OCI-LY3 (cell line): Measurements from ENCODE around the gene FRAS1.

Experiments used
- H2AFZ ChIP-seq: fragments of 200-600, 300-600 bp; shearing (Covaris generic); 2 replicates; pipeline ENCODE4 v1.6.0; 2014; ENCODE audit warnings: antibody characterized with exemption, low read depth, low read length
- H3K27ac ChIP-seq: fragments of 200-600, 300-600 bp; sonication (generic); 2 replicates; pipeline ENCODE4 v1.5.1; 2014; ENCODE audit warnings: mild to moderate bottlenecking, low read length, moderate library complexity, mixed read lengths
- H3K27me3 ChIP-seq: fragments of 200-600, 300-600 bp; sonication (generic); 2 replicates; pipeline ENCODE4 v1.6.1; 2014; ENCODE audit warnings: low read depth, low read length, mixed read lengths
- H3K36me3 ChIP-seq: fragments of 200-600, 300-600 bp; sonication (generic); replicated peaks from 2 replicates; pipeline ENCODE3; 2014; ENCODE audit warnings: low read depth, low read length, mixed read lengths
- H3K4me1 ChIP-seq: fragments of 300-600, 200-600 bp; sonication (generic); 2 replicates; pipeline ENCODE4 v1.6.1; 2014; ENCODE audit warnings: low read length, mixed read lengths
- H3K4me2 ChIP-seq: fragments of 200-600, 300-600 bp; sonication (generic); 2 replicates; pipeline ENCODE4 v1.6.1; 2014; ENCODE audit warnings: low read length, mixed read lengths
- H3K4me3 ChIP-seq: fragments of 300-600, 200-600 bp; sonication (generic); 2 replicates; pipeline ENCODE4 v1.5.1; 2014; ENCODE audit warnings: antibody characterized with exemption, mild to moderate bottlenecking, low read length, moderate library complexity
- H3K79me2 ChIP-seq: fragments of 300-600, 200-600 bp; shearing (Covaris generic); 2 replicates; pipeline ENCODE4 v1.6.1; 2014; ENCODE audit warnings: mild to moderate bottlenecking, low read length, mixed read lengths
- H3K9ac ChIP-seq: fragments of 300-600, 200-600 bp; shearing (Covaris generic); 2 replicates; pipeline ENCODE4 v1.6.0; 2014; ENCODE audit warnings: mild to moderate bottlenecking, low read length, moderate library complexity
- H3K9me3 ChIP-seq: fragments of 200-600, 300-600 bp; shearing (Covaris generic); 2 replicates; pipeline ENCODE4 v1.6.1; 2014; ENCODE audit warnings: low read length, mixed read lengths; ENCODE audit not compliant: insufficient read depth
- H4K20me1 ChIP-seq: fragments of 200-600, 300-600 bp; sonication (generic); 2 replicates; pipeline ENCODE4 v1.6.1; 2016; ENCODE audit warnings: low read length, mixed read lengths; ENCODE audit not compliant: insufficient read depth
- CTCF ChIP-seq: fragments of 200-600, 300-600 bp; sonication (generic); IDR thresholded peaks from 2 replicates; pipeline ENCODE4 v1.5.1; 2014; ENCODE audit warnings: antibody characterized with exemption, low read length, low read depth
- EZH2phosphoT487 ChIP-seq: fragments of 200-600 bp; shearing (Covaris generic); IDR thresholded peaks from 2 replicates; pipeline ENCODE4 v1.6.1; 2018; ENCODE audit warnings: antibody characterized with exemption, mixed run types, low read depth

The FRAS1 gene

GRCh38 chr4:78357122-78357521, 300.0 kb downstream of the FRAS1 start:
- no peaks in the 10 kb centered on the region for H4K20me1 ChIP-seq
- no peak overlapping the region for H2AFZ ChIP-seq
- H3K4me2 ChIP-seq: no peak overlapping the region
- no peak overlapping the region for H3K9ac ChIP-seq
- H3K36me3 ChIP-seq: no peaks in the 10 kb centered on the region
- no peak overlapping the region for H3K27ac ChIP-seq
- H3K4me3 ChIP-seq: no peak overlapping the region
- TF ChIP-seq EZH2phosphoT487 (no peak), CTCF (no peak)
- H3K27me3 ChIP-seq: no peaks in the 10 kb centered on the region; the same call in 1 of the 2 replicates
- H3K79me2 ChIP-seq: no peaks in the 10 kb centered on the region
- H3K9me3 ChIP-seq: no peaks in the 10 kb centered on the region
- H3K4me1 ChIP-seq: 0 out of 2 replicates have a peak, but pooled peaks cover 3% of the 10 kb centered on the region

- Histone ChIP-seq H3K36me3 (no peaks in the 10 kb centered on the region), H3K79me2 (no peaks in the 10 kb centered on the region)
Measured at GRCh38 chr4:78360466-78360865, 303.3 kb downstream of the FRAS1 start.

GRCh38 chr4:78361621-78362120, 304.5 kb downstream of the FRAS1 start:
- Histone ChIP-seq H3K4me2 (no peak overlapping the region), H3K9me3 (no peaks in the 10 kb centered on the region), H2AFZ (no peak overlapping the region), H3K27me3 (no peaks in the 10 kb centered on the region), H3K4me1 (0 out of 2 replicates have a peak, but pooled peaks cover 3% of the 10 kb centered on the region), H3K79me2 (no peaks in the 10 kb centered on the region), H3K9ac (no peak overlapping the region), H3K27ac (no peak overlapping the region), H3K36me3 (no peaks in the 10 kb centered on the region), H3K4me3 (no peak overlapping the region), H4K20me1 (no peaks in the 10 kb centered on the region)
- TF ChIP-seq EZH2phosphoT487: no peak
- no peak for TF ChIP-seq CTCF

More at GRCh38 chr4:78360466-78360865, 303.3 kb downstream of the FRAS1 start:
- TF ChIP-seq EZH2phosphoT487: no peak
- no peak for TF ChIP-seq CTCF
- no peaks in the 10 kb centered on the region for H4K20me1 ChIP-seq
- H3K4me1 ChIP-seq: 0 out of 2 replicates have a peak, but pooled peaks cover 3% of the 10 kb centered on the region
- no peak overlapping the region for H3K4me2 ChIP-seq
- H3K9me3 ChIP-seq: no peaks in the 10 kb centered on the region
- H3K27me3 ChIP-seq: no peaks in the 10 kb centered on the region
- no peak overlapping the region for H3K4me3 ChIP-seq
- H2AFZ ChIP-seq: no peak overlapping the region
- H3K27ac ChIP-seq: no peak overlapping the region
- no peak overlapping the region for H3K9ac ChIP-seq

GRCh38 chr4:78362310-78362709, 305.2 kb downstream of the FRAS1 start:
- H3K27ac ChIP-seq: no peak overlapping the region
- H3K4me3 ChIP-seq: no peak overlapping the region
- H3K9ac ChIP-seq: no peak overlapping the region
- H4K20me1 ChIP-seq: no peaks in the 10 kb centered on the region
- H3K4me1 ChIP-seq: 0 out of 2 replicates have a peak, but pooled peaks cover 3% of the 10 kb centered on the region
- no peak for TF ChIP-seq EZH2phosphoT487
- no peak for TF ChIP-seq CTCF
- no peaks in the 10 kb centered on the region for H3K9me3 ChIP-seq
- no peaks in the 10 kb centered on the region for H3K36me3 ChIP-seq
- H3K79me2 ChIP-seq: no peaks in the 10 kb centered on the region
- H3K4me2 ChIP-seq: no peak overlapping the region
- no peak overlapping the region for H2AFZ ChIP-seq
- H3K27me3 ChIP-seq: no peaks in the 10 kb centered on the region
